ENCODE data around the gene SAC3D1.

DNA sequence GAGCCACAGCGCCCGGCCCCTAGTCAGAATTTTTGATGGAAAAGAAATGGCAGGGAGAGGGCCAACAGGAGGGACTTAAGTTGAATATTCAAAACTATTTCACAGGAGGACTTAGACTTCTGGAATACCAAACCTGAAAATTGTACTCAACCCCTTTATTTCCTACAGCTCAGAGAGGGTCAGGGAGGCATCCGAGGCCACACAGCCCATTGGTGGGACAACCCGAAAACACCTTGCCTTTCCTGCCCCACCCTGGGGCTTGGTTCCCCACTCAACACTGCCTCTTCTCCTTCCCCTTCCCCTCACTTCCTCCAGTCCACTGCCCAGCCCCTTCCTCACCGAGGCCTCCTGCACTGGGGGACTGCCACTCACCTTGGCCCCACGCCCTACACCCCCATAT, 16.0 kb downstream of the SAC3D1 start:
- TF ChIP-seq SMC3 (IDR thresholded peaks at IDR 0.05) = no peak
- TF ChIP-seq, protein P1, sequence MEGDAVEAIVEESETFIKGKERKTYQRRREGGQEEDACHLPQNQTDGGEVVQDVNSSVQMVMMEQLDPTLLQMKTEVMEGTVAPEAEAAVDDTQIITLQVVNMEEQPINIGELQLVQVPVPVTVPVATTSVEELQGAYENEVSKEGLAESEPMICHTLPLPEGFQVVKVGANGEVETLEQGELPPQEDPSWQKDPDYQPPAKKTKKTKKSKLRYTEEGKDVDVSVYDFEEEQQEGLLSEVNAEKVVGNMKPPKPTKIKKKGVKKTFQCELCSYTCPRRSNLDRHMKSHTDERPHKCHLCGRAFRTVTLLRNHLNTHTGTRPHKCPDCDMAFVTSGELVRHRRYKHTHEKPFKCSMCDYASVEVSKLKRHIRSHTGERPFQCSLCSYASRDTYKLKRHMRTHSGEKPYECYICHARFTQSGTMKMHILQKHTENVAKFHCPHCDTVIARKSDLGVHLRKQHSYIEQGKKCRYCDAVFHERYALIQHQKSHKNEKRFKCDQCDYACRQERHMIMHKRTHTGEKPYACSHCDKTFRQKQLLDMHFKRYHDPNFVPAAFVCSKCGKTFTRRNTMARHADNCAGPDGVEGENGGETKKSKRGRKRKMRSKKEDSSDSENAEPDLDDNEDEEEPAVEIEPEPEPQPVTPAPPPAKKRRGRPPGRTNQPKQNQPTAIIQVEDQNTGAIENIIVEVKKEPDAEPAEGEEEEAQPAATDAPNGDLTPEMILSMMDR (IDR thresholded peaks at IDR 0.05) = no peak
- no peak for TF ChIP-seq POLR2A (IDR thresholded peaks at IDR 0.05; ENCODE audit: low read length)
- TF ChIP-seq ZNF302 (CRISPR knock-in tag; IDR thresholded peaks at IDR 0.05) = no peak
- TF ChIP-seq CBX8 (IDR thresholded peaks at IDR 0.05) = no peak
- no peak for TF ChIP-seq EHMT2 (IDR thresholded peaks at IDR 0.05; ENCODE audit: low read depth)
